OCI-LY3 (cell line): ENCODE results near the gene GPR137B.

Experiments
- CTCF ChIP-seq: fragments of 200-600, 300-600 bp; sonication (generic); IDR thresholded peaks from 2 replicates; pipeline ENCODE4 v1.5.1; 2014; ENCODE audit warnings: antibody characterized with exemption, low read length, low read depth
- EZH2phosphoT487 ChIP-seq: fragments of 200-600 bp; shearing (Covaris generic); IDR thresholded peaks from 2 replicates; pipeline ENCODE4 v1.6.1; 2018; ENCODE audit warnings: antibody characterized with exemption, mixed run types, low read depth

- TF ChIP-seq CTCF (no peak), EZH2phosphoT487 (no peak)
Observed at GRCh38 chr1:236130372-236130771, 12.0 kb upstream of the GPR137B start.
